Inferior parietal cortex (tissue), 1 donor: Measurements from ENCODE around the gene DUSP9.
"Not testable (repeated sequence)": the region's sequence is repeated elsewhere in the genome, so short reads cannot be mapped to it uniquely, and the experiment has no call there.

Source experiments
- DNase-seq: peaks from one replicate; pipeline ENCODE4 v3.0.0-alpha.2; 2016; ENCODE audit errors: extremely low spot score

Gene DUSP9

GRCh38 chrX:153646620-153647373, at the start of gene DUSP9:
DUSP9 (plus strand) TSS chrX:153647203; CDS start chrX:153647954, 751 bp downstream.
- no peak for DNase-seq

DNA sequence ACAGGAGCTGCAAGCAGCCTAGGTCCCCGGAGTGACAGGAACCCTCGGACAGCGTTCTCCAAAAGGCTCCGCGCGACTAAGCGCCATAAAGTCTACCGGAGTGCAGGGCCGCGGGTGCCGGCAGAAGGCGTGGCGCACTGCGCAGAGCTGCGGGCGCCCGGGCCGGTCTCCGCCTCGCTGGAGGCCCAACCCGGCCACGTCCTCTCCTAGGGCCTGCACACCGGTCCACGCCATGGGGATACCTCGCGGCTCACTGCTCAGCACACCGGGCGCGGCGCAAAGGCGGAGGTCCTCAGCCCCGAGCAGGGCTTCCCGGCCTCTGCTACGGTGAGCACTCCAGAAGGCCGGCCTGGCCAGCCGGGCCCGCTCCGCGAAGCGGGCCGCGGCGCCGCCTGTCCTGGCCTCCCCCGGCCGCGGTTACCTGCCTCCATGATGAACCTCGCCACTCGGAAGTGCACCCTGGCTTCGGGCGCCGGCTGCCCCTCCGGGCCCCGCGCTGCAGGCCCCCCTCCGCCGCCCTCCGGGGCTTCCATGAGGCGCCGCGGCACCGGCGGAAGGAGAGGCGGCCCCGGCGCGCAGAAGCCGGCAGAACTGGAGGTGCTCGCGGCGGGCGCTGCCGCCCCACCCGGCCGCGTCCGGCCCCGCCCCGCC, 48.3 kb upstream of the DUSP9 start, which contains the start of gene CCNQ:
Gene CCNQ, minus strand, starts transcription at position 599 of the 651 bp plus-strand sequence. Its CDS starts 66 bp downstream, at position 533.
- no peak for DNase-seq

DNA sequence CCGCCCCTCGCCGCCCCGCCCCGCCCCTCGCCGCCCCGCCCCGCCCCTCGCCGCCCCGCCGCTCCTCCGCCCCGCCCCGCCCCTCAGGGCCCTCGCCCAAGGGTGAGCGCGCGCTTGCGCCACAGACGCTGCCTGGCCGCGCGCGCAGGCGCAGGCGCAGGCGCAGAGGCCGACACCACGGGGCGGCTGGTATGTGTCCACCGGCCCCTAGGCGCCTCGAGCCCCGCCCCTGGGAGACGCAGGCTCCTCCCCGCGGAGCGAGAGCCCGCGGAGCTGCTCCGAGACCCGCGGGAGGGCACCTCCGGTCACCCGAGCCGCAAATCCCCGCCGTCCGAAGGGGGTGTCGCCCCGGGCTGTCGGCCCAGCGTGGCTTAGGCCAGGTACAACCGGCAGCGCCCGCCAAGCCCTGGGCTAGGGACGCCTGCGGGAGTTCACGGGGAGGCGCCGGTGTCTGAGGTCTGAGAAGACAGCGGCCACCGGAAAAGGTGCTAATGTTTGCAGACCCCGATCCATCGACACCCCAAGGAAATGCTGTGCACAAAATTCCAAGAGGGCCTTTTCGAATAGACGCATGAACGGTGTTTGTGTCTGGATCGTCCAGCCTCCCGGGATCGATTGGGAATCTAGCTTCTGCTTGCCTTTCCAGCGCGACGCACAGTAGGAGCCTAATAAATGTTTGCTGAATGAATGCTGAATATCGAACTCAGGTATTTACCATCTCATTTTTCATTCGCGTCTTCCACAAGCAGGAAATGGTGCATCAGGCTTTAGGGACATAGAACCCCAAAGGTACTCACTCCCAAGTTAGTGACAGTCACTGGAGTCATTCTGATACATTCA, 47.6 kb upstream of the DUSP9 start:
- DNase-seq, result peak; percentile 77

- no peak for DNase-seq
These were observed 47.0 kb upstream of the DUSP9 start for GRCh38 chrX:153600032-153600373.

DNA sequence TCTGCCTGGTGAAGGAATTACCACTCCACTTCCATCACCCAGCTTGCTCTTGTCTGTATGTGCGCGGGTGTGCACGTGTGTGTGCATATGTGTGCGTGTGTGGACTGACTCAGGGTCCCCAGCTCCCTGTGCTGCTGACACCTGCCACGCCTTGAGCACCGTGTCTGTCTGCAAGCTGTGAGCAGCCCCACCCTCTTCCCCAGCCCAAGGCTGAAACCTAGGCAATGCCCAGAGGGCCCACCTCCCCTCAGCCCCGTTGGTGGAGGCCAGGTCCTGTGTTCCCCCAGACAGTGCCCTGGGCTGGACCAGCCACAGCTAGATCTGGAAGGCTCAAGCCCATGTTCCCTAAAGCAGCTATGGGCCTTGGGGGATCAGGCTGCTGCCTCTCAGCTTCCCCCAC, 46.1 kb upstream of the DUSP9 start:
- no peak for DNase-seq

GRCh38 chrX:153601511-153602110, 45.4 kb upstream of the DUSP9 start:
- DNase-seq, result no peak

- DNase-seq, result no peak
These were observed 44.4 kb upstream of the DUSP9 start for GRCh38 chrX:153602601-153603000.

- no peak for DNase-seq
These were observed 43.8 kb upstream of the DUSP9 start for GRCh38 chrX:153603131-153603656.

DNA sequence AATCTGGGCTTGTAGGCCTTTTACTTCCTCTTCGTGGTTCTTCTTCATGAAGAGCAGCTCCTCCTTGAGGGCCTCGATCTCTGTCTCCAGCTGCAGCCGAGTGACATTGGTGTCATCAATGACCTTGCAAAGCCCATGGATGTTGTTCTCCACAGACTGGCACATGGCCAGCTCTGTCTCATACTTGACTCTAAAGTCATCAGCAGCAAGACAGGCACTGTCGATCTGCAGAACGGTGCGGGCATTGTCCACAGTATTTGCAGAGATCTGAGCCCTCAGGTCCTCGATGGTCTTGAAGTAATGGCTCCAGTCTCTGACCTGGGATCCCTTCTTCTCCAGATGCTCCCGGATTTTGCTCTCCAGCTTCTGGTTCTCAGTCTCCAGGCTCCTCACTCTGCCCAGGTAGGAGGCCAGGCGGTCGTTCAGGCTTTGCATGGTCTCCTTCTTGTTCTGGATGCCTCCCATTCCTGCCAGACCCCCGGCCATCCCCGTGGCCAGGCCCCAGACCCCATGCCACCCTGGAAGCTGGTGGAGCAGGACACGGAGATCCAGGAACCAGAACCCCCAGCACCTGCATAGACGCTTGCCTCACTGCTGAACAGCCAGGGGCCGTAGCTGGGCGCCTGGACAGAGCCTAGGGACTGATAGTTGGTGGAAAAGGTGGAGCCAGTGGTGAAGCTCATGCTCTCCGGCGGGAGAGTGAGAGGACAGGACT, 42.2 kb upstream of the DUSP9 start:
- DNase-seq, result not testable (repeated sequence)

GRCh38 chrX:153606503-153606902, 40.5 kb upstream of the DUSP9 start:
- DNase-seq, result no peak

- DNase-seq, result no peak
These were observed 38.6 kb upstream of the DUSP9 start for GRCh38 chrX:153608376-153608775.

DNA sequence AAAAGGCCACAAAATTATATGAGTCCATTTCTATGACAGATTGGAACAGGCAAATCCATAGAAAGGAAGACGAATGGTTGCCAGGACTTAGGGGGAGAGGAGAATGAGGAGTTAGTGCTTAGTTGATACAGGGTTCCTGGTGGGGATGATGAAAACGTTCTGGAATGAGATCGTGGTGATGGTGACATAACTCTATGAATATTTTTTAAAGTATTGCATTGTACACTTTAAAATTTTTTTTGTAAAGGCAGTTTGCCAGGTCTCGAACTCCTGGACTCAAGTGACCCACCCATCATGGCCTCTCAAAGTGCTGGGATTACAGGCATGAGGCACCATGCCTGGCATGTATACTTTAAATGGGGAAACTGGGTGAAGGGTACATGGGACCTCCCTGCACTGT, 38.2 kb upstream of the DUSP9 start:
- DNase-seq, result no peak

GRCh38 chrX:153609917-153610835, 36.8 kb upstream of the DUSP9 start:
- DNase-seq, result peak; percentile 73

DNA sequence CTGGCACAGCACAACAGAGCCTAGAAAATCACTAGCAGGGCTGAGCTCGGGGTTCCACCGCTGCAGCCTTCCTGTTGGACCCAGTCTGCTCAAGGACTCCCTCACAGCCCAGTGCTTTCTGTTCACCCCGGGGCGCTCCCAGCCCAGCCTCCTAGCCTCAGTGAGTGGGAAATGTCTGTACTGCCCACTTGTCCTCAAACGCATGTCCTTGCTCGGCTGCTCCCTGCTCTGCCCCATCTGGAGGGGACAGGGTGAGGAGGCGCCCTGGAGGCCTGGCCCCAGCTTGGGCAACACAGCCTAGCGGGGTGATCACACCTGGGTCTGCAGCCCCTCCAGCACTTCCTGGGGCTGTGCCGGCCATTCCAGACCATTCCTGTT, 36.2 kb upstream of the DUSP9 start:
- no peak for DNase-seq

- no peak for DNase-seq
These were observed 35.5 kb upstream of the DUSP9 start for GRCh38 chrX:153611298-153612095.

GRCh38 chrX:153612413-153612812, 34.6 kb upstream of the DUSP9 start:
- no peak for DNase-seq

GRCh38 chrX:153614818-153615217, 32.2 kb upstream of the DUSP9 start:
- DNase-seq, result no peak

- DNase-seq, result no peak
These were observed 26.4 kb upstream of the DUSP9 start for GRCh38 chrX:153620576-153620975.

GRCh38 chrX:153621949-153622598, 24.9 kb upstream of the DUSP9 start:
- DNase-seq, result no peak
